Esophagus muscularis mucosa (tissue), 4 donors: ENCODE data around the gene CPD. TPM values are rescaled to one million over a fixed set of nuclear protein-coding genes. Genes with fewer than 3 reads are reported as not detected.

ENCODE experiments used
- DNase-seq: peaks from one replicate; pipeline ENCODE4 v3.0.0-alpha.2; 2017; ENCODE audit errors: extremely low spot score
- H3K27ac ChIP-seq, 4 donors: fragments of 200-600 bp; sonication (generic); replicated peaks in 1 of 4; 1 replicate in 3 of 4; 2 replicates in 1 of 4; pipeline ENCODE4 v1.5.1; 2016 to 2019; ENCODE audit warnings: mild to moderate bottlenecking in 1 of 4
- H3K27me3 ChIP-seq, 4 donors: fragments of 200-600 bp; sonication (generic); one replicate each; pipeline versions ENCODE4 v1.5.1 to v1.6.0; 2016 to 2019
- H3K36me3 ChIP-seq, 4 donors: fragments of 200-600 bp; sonication (generic); one replicate each; pipeline ENCODE4 v1.5.1; 2016 to 2019
- H3K4me1 ChIP-seq, 4 donors: fragments of 200-600 bp; sonication (generic); one replicate each; pipeline ENCODE4 v1.5.1; 2016 to 2019
- H3K4me3 ChIP-seq, 4 donors: fragments of 200-600 bp; sonication (generic); 1 replicate in 2 of 4; 2 replicates in 2 of 4; pipeline ENCODE4 v1.5.1; 2016 to 2019; ENCODE audit warnings: mild to moderate bottlenecking in 4 of 4, moderate library complexity in 1 of 4
- H3K9me3 ChIP-seq, 4 donors: fragments of 200-600 bp; sonication (generic); 1 replicate in 3 of 4; 2 replicates in 1 of 4; pipeline ENCODE4 v1.5.1; 2016 to 2019
- EP300 ChIP-seq: sonication (generic); formaldehyde crosslinking; IDR thresholded peaks from one replicate; pipeline ENCODE4 v1.6.1; 2017; ENCODE audit warnings: antibody characterized with exemption
- POLR2A ChIP-seq: fragments of 450-650 bp; IDR thresholded peaks from one replicate; pipeline ENCODE4 v1.6.1; 2017; ENCODE audit warnings: antibody characterized with exemption, moderate library complexity, mild to moderate bottlenecking, low read depth
- POLR2AphosphoS5 ChIP-seq, 2 donors: sonication (generic); formaldehyde crosslinking; IDR thresholded peaks; one replicate each; pipeline ENCODE4 v1.6.1; 2017; ENCODE audit warnings: antibody characterized with exemption in 2 of 2
- WGBS: methylation state at CpG from one replicate; pipeline ENCODE4 v1.1.5; 2018; 5-methylcytosine and 5-hydroxymethylcytosine counted together
- intact Hi-C: fragments of 100-400 bp; cut with DNase I; formaldehyde crosslinking; loops from one replicate; pipeline ENCODE4 v1.15.1; 2023
- total RNA-seq, 4 donors: library from RNA; depleted of rRNA; stranded (reverse); fragments of >200 nt; gene quantifications; one replicate each; pipeline versions ENCODE4 v1.1.0 to v1.2.1, GENCODE V29; 2016
- TF ChIP-seq, protein P1 (sequence below), 3 experiments: fragments of 200-600 bp in 2 of 3; fragments of 450-650 bp in 1 of 3; sonication (generic) in 2 of 3; IDR thresholded peaks; one replicate each; pipeline ENCODE4 v1.5.1; 2017 to 2019; ENCODE audit warnings: antibody characterized with exemption in 3 of 3, mild to moderate bottlenecking in 2 of 3, moderate library complexity in 1 of 3

CPD gene
- total RNA-seq, 4 donors from 2014 or later, result 67.0 to 141 (median 95.1) TPM

DNA sequence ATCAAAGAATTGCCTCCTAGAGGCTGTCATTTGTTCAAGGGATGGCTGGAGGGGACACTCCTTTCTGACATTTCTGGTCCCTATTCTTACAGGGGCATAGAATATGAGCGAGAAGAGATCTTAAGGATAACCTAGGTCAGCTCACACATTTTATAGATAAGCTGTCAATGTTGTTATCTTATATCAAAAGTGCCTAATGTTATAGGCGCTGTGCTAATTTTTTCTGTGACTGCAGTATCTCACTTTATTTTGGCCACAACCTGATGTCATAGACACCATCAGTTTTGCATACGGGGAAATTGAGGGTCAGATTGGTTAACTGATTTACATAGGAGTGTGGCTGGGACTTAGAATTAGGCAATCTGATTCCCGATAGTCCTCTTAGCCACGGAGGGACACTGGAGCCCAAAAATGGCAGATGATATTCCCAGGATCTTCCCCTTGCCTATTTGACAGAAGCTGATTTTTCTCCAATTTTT, 1.2 kb downstream of the CPD start:
- TF ChIP-seq, protein P1, sequence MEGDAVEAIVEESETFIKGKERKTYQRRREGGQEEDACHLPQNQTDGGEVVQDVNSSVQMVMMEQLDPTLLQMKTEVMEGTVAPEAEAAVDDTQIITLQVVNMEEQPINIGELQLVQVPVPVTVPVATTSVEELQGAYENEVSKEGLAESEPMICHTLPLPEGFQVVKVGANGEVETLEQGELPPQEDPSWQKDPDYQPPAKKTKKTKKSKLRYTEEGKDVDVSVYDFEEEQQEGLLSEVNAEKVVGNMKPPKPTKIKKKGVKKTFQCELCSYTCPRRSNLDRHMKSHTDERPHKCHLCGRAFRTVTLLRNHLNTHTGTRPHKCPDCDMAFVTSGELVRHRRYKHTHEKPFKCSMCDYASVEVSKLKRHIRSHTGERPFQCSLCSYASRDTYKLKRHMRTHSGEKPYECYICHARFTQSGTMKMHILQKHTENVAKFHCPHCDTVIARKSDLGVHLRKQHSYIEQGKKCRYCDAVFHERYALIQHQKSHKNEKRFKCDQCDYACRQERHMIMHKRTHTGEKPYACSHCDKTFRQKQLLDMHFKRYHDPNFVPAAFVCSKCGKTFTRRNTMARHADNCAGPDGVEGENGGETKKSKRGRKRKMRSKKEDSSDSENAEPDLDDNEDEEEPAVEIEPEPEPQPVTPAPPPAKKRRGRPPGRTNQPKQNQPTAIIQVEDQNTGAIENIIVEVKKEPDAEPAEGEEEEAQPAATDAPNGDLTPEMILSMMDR (IDR thresholded peaks at IDR 0.05), result no peak
- no peak for TF ChIP-seq POLR2AphosphoS5 (IDR thresholded peaks at IDR 0.05)
- TF ChIP-seq POLR2A, result no peak
- TF ChIP-seq EP300, result no peak
- peak overlapping the region; percentile 82 to 98 (median 93) for H3K4me3 ChIP-seq
- H3K27ac ChIP-seq, result peak overlapping the region; percentile 96 to 98 (median 97)
- H3K9me3 ChIP-seq, result no peaks in the 10 kb centered on the region
- 13% methylated on average over 5 of the region's 5 CpGs for WGBS
- H3K27me3 ChIP-seq, result no peaks in the 10 kb centered on the region
- H3K4me1 ChIP-seq, result peaks cover 8 to 70% (median 59%) of the 10 kb centered on the region in 4 donors
- intact Hi-C loops, result loop anchor here (5.0 to 10.0 kb wide), 2 partner anchors 38 to 85 kb away; partner anchors contain the start of gene BLMH
- no peak for DNase-seq
- H3K36me3 ChIP-seq, result peaks cover 0 to 1% (median 0%) of the 10 kb centered on the region in 4 donors

DNA sequence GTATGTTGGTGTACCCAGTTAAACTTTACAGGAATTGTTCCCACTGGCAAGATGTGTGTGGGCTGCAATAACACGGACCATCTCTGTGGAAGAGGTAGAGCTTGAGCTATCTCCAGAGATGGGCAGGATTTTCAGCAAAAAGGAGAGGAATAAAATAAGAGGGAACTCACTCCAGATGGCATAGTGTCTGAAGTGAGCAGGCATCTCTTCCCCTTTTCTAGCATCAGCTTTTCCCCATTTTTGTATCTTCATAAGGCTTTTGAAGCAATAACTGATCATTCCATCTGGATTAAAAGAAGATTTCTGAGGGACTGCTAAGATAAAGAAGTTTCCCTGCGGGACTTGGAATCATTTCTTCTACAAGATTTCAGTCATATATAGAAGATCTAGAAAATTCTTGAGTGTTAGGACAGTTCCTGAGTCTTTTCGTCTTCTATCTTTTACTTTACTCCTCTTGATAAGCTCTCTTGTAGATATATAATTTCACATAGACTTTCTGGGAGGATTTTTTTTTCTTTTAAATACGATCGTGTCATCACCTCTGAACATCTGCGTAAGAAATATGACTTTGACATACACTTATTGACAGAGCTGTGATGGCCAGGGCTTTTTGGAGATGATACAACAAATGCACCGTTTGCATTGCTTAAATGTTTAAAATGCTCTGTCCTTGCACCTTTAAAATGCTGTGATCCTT, 2.1 kb downstream of the CPD start:
- intact Hi-C loops, result loop anchor here (5.0 kb wide), 1 partner anchor 38 kb away; no protein-coding TSS in a partner anchor
- 33% methylated on average over 7 of the region's 7 CpGs for WGBS
- H3K27me3 ChIP-seq, result no peaks in the 10 kb centered on the region
- H3K27ac ChIP-seq, result peak overlapping the region; percentile 96 to 98 (median 97)
- peaks cover 5 to 8% (median 6%) of the 10 kb centered on the region in 4 donors for H3K36me3 ChIP-seq
- peak overlapping the region; percentile 82 to 98 (median 93) for H3K4me3 ChIP-seq
- H3K9me3 ChIP-seq, result no peaks in the 10 kb centered on the region
- H3K4me1 ChIP-seq, result peaks cover 8 to 72% (median 60%) of the 10 kb centered on the region in 4 donors
- TF ChIP-seq POLR2AphosphoS5 (IDR thresholded peaks at IDR 0.05) (no peak), EP300 (no peak), POLR2A (no peak)
- TF ChIP-seq, protein P1 (IDR thresholded peaks at IDR 0.05), result no peak
- no peak for DNase-seq

DNA sequence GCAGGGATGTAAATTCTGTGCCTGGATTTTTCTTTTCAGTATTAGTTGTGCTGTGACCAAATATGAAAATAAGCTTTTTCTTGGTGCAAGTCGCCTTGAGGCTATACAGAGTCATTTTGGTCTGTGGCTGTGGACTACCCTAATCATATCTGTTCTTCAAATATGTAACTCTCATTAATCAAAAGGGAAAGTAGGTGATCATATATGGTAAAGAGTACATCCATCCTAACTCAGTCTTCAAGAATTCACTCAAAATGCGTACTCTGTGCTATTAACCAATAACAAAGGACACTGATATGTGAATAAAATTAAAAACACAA, 2.6 kb downstream of the CPD start:
- peak overlapping the region; percentile 96 to 98 (median 97) for H3K27ac ChIP-seq
- WGBS, result 55% methylated on average over 2 of the region's 2 CpGs
- no peaks in the 10 kb centered on the region for H3K9me3 ChIP-seq
- peak overlapping the region; percentile 82 to 98 (median 93) for H3K4me3 ChIP-seq
- no peaks in the 10 kb centered on the region for H3K27me3 ChIP-seq
- intact Hi-C loops, result loop anchor here (5.0 kb wide), 1 partner anchor 39 kb away; no protein-coding TSS in a partner anchor
- H3K4me1 ChIP-seq, result peaks cover 8 to 68% (median 59%) of the 10 kb centered on the region in 4 donors
- TF ChIP-seq, protein P1 (IDR thresholded peaks at IDR 0.05), result no peak
- TF ChIP-seq EP300, result no peak
- no peak for TF ChIP-seq POLR2A
- TF ChIP-seq POLR2AphosphoS5 (IDR thresholded peaks at IDR 0.05), result no peak
- H3K36me3 ChIP-seq, result peaks cover 10 to 13% (median 11%) of the 10 kb centered on the region in 4 donors
- no peak for DNase-seq

DNA sequence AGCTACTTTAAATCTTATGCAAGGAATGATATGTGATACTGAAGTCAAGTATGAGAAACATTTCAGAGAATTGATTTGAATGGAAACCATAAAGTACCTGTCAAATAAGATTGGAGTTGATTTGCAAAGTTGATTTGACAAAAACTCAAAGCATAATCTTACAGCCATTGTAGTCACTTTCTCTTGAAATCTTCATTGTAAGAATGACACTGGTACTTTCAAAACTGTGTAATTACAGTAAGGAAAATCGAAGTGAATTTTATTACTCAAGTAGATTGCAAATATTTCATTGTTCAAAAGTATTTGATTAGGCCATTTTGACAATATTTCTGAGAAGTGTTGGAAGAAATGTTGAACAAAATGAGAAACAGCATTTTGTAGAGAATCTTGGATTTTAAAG, 3.6 kb downstream of the CPD start:
- WGBS, result 56% methylated on average over 1 of the region's 1 CpG
- no peaks in the 10 kb centered on the region for H3K9me3 ChIP-seq
- TF ChIP-seq EP300, result no peak
- TF ChIP-seq, protein P1 (IDR thresholded peaks at IDR 0.05), result no peak
- no peaks in the 10 kb centered on the region for H3K27me3 ChIP-seq
- intact Hi-C loops, result loop anchor here (5.0 kb wide), 1 partner anchor 40 kb away; no protein-coding TSS in a partner anchor
- H3K4me1 ChIP-seq, result peaks cover 8 to 64% (median 56%) of the 10 kb centered on the region in 4 donors
- peaks cover 11 to 24% (median 16%) of the 10 kb centered on the region in 4 donors for H3K36me3 ChIP-seq
- peak overlapping the region; percentile 25 to 98 (median 93) for H3K4me3 ChIP-seq
- peak overlapping the region; percentile 18 to 98 (median 97) for H3K27ac ChIP-seq
- DNase-seq, result no peak
